Mammary epithelial cell (primary cell): ENCODE measurements around the gene VTA1.
"Not testable (repeated sequence)": the region's sequence is repeated elsewhere in the genome, so short reads cannot be mapped to it uniquely, and the experiment has no call there.

Experiments
- EZH2 ChIP-seq: IDR thresholded peaks from 2 replicates; pipeline ENCODE4 v1.6.1; 2012; ENCODE audit warnings: low read length, inconsistent platforms, borderline replicate concordance
- TF ChIP-seq, protein P1 (sequence below), 2 donors: IDR thresholded peaks in 1 of 2; conservative IDR thresholded peaks in 1 of 2; 2 replicates each; pipeline ENCODE4 v1.5.1; 2011 to 2012; ENCODE audit warnings: inconsistent platforms in 2 of 2, low read length in 2 of 2, mild to moderate bottlenecking in 2 of 2, control low read depth in 1 of 2, low read depth in 1 of 2; ENCODE audit not compliant: insufficient read depth in 1 of 2; ENCODE audit errors: extremely low read depth in 1 of 2

DNA sequence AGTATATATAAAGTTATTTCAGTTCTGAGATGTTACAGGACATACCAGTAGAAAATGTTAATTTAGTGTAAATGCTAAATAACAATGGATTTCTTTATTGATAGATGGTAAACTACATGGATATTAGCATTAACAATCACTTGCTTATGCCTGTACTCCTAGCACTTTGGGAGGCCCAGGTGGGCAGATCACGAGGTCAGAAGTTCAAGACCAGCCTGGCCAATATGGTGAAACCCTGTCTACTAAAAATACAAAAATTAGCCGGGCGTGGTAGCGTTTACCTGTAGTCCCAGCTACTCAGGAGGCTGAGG lies 9.7 kb downstream of the VTA1 start:
- TF ChIP-seq, protein P1, sequence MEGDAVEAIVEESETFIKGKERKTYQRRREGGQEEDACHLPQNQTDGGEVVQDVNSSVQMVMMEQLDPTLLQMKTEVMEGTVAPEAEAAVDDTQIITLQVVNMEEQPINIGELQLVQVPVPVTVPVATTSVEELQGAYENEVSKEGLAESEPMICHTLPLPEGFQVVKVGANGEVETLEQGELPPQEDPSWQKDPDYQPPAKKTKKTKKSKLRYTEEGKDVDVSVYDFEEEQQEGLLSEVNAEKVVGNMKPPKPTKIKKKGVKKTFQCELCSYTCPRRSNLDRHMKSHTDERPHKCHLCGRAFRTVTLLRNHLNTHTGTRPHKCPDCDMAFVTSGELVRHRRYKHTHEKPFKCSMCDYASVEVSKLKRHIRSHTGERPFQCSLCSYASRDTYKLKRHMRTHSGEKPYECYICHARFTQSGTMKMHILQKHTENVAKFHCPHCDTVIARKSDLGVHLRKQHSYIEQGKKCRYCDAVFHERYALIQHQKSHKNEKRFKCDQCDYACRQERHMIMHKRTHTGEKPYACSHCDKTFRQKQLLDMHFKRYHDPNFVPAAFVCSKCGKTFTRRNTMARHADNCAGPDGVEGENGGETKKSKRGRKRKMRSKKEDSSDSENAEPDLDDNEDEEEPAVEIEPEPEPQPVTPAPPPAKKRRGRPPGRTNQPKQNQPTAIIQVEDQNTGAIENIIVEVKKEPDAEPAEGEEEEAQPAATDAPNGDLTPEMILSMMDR (conservative IDR thresholded peaks at IDR 0.05 in 1 of 2, IDR thresholded peaks at IDR 0.05 in 1 of 2; ENCODE audit: extremely low read depth in 1 of 2, insufficient read depth in 1 of 2, low read depth in 1 of 2, low read length in 2 of 2), result not testable (repeated sequence)
- not testable (repeated sequence) for TF ChIP-seq EZH2
